HCT116 (cell line): ENCODE data around the gene SUPT3H. TPM values are rescaled to one million over a fixed set of nuclear protein-coding genes. Genes with fewer than 3 reads are reported as not detected.

Experiments used
- ATAC-seq: fragments of 200-7000 bp; cut with Tn5 transposase; 2 replicates; pipeline ENCODE4 v1.9.1; 2020; ENCODE audit warnings: mild to moderate bottlenecking, moderate library complexity
- BruUV-seq: library from RNA; stranded (reverse); fragments of 400-500 nt; replicated peaks from 2 replicates; lab custom pipeline; 2021; lab: Mats Ljungman, UMichigan
- CTCF ChIA-PET: fragments of 300-600 bp; sonication (Branson Sonifier 250); formaldehyde crosslinking; loops from one replicate; lab custom pipeline; 2021; ENCODE audit warnings: antibody characterized with exemption; lab: Charles Lee
- POLR2A ChIA-PET: fragments of 300-600, 350-600 bp; sonication (Branson Sonifier 250); formaldehyde crosslinking; loops from one replicate; lab custom pipeline; 2021; ENCODE audit warnings: antibody characterized with exemption; lab: Charles Lee
- RAD21 ChIA-PET, 2 experiments: fragments of 300-600 bp; sonication (Branson Sonifier 250); formaldehyde crosslinking; loops; one replicate each; lab custom pipeline; 2023; ENCODE audit warnings: low total read pairs in 2 of 2; ENCODE audit not compliant: uncharacterized antibody in 2 of 2, unreplicated experiment in 2 of 2, low non-redundant PET in 1 of 2; lab: Charles Lee
- DNase-seq: peaks from one replicate; pipeline ENCODE4 v3.0.0-alpha.2; 2010; ENCODE audit warnings: low read depth, low spot score
- H2AFZ ChIP-seq: fragments of 200-600 bp; shearing (Covaris generic), sonication (generic); 2 replicates; pipeline ENCODE4 v1.6.1; 2017; ENCODE audit warnings: low read depth, mixed run types, mixed read lengths, antibody characterized with exemption, low read length; ENCODE audit not compliant: poor library complexity, severe bottlenecking
- H3K27ac ChIP-seq: 2 replicates; pipeline ENCODE4 v1.5.1; 2012; ENCODE audit warnings: low read depth, low read length
- H3K27me3 ChIP-seq: fragments of 200-600 bp; sonication (generic); 2 replicates; pipeline ENCODE4 v1.6.1; 2016; ENCODE audit warnings: mixed run types, low read length, mixed read lengths; ENCODE audit not compliant: insufficient read depth
- H3K36me3 ChIP-seq, 2 experiments: fragments of 200-500 bp in 1 of 2; fragments of 200-600 bp in 1 of 2; sonication (Bioruptor generic) in 1 of 2; sonication (generic) in 1 of 2; 2 replicates each; pipeline versions ENCODE4 v1.5.1 to v1.6.1; 2014 to 2016; ENCODE audit warnings: low read length in 2 of 2, inconsistent platforms in 1 of 2, mixed read lengths in 1 of 2, mixed run types in 1 of 2; ENCODE audit not compliant: insufficient read depth in 2 of 2, control insufficient read depth in 1 of 2
- H3K4me1 ChIP-seq, 2 experiments: fragments of 200-600 bp in 1 of 2; sonication (generic) in 1 of 2; 2 replicates each; pipeline versions ENCODE4 v1.5.1 to v1.6.1; 2012 to 2017; ENCODE audit warnings: low read length in 2 of 2, inconsistent platforms in 1 of 2, mild to moderate bottlenecking in 1 of 2, mixed read lengths in 1 of 2, mixed run types in 1 of 2, moderate library complexity in 1 of 2; ENCODE audit not compliant: insufficient read depth in 2 of 2, control insufficient read depth in 1 of 2
- H3K4me2 ChIP-seq: fragments of 200-600 bp; sonication (generic); 2 replicates; pipeline ENCODE4 v1.6.1; 2017; ENCODE audit warnings: mixed run types, low read length, mixed read lengths
- H3K4me3 ChIP-seq, 2 experiments: fragments of 200-600 bp in 1 of 2; sonication (generic) in 1 of 2; replicated peaks in 1 of 2; 2 replicates each; pipeline ENCODE4 v1.5.1; 2011 to 2016; ENCODE audit warnings: low read length in 2 of 2, control low read depth in 1 of 2, low read depth in 1 of 2, mild to moderate bottlenecking in 1 of 2, mixed read lengths in 1 of 2, mixed run types in 1 of 2
- H3K79me2 ChIP-seq: fragments of 200-600 bp; sonication (generic); 2 replicates; pipeline ENCODE4 v1.6.1; 2017; ENCODE audit warnings: mild to moderate bottlenecking, mixed run types, low read length, moderate library complexity, mixed read lengths; ENCODE audit not compliant: insufficient read depth
- H3K9ac ChIP-seq: fragments of 200-600 bp; sonication (generic); 2 replicates; pipeline ENCODE4 v1.6.1; 2016; ENCODE audit warnings: low read length, mixed read lengths
- H3K9me2 ChIP-seq: fragments of 200-600 bp; sonication (generic), shearing (Covaris generic); 2 replicates; pipeline ENCODE4 v1.6.1; 2017; ENCODE audit warnings: mixed run types, mild to moderate bottlenecking, moderate library complexity; ENCODE audit not compliant: insufficient read depth
- H3K9me3 ChIP-seq, 2 experiments: fragments of 200-500 bp in 1 of 2; fragments of 200-600 bp in 1 of 2; sonication (Bioruptor generic) in 1 of 2; sonication (generic) in 1 of 2; 2 replicates each; pipeline ENCODE4 v1.6.1; 2014 to 2017; ENCODE audit warnings: low read length in 2 of 2, mixed read lengths in 2 of 2, inconsistent platforms in 1 of 2, low read depth in 1 of 2, mild to moderate bottlenecking in 1 of 2, mixed run types in 1 of 2, moderate library complexity in 1 of 2; ENCODE audit not compliant: control insufficient read depth in 1 of 2, insufficient read depth in 1 of 2
- H4K20me1 ChIP-seq: fragments of 200-600 bp; sonication (generic), shearing (Covaris generic); 2 replicates; pipeline ENCODE4 v1.6.1; 2017; ENCODE audit warnings: mixed run types, mild to moderate bottlenecking, moderate library complexity; ENCODE audit not compliant: insufficient read depth
- ATF3 ChIP-seq: IDR thresholded peaks from 2 replicates; pipeline ENCODE4 v1.6.1; 2012
- CEBPB ChIP-seq: IDR thresholded peaks from 2 replicates; pipeline ENCODE4 v1.6.1; 2012; ENCODE audit warnings: low read depth
- CTCF ChIP-seq, 3 experiments: fragments of 200-600 bp in 1 of 3; sonication (generic) in 1 of 3; IDR thresholded peaks in 2 of 3; conservative IDR thresholded peaks in 1 of 3; 2 replicates each; pipeline ENCODE4 v1.5.1; 2012 to 2017; ENCODE audit warnings: low read depth in 2 of 3, low read length in 2 of 3, antibody characterized with exemption in 1 of 3, borderline replicate concordance in 1 of 3, control low read depth in 1 of 3, mild to moderate bottlenecking in 1 of 3, mixed read lengths in 1 of 3, mixed run types in 1 of 3, moderate library complexity in 1 of 3; ENCODE audit not compliant: insufficient read depth in 1 of 3
- ELF1 ChIP-seq: IDR thresholded peaks from 2 replicates; pipeline ENCODE4 v1.6.1; 2012; ENCODE audit warnings: low read depth, borderline replicate concordance
- EZH2 ChIP-seq: fragments of 200-600 bp; sonication (generic); IDR thresholded peaks from 2 replicates; pipeline ENCODE4 v1.6.1; 2017; ENCODE audit warnings: antibody characterized with exemption, mixed run types
- EZH2phosphoT487 ChIP-seq: fragments of 200-600 bp; IDR thresholded peaks from 2 replicates; pipeline ENCODE4 v1.6.1; 2018; ENCODE audit warnings: antibody characterized with exemption, borderline replicate concordance
- JUND ChIP-seq: IDR thresholded peaks from 2 replicates; pipeline ENCODE4 v1.6.1; 2012
- MAX ChIP-seq: IDR thresholded peaks from 2 replicates; pipeline ENCODE4 v1.6.1; 2012
- POLR2AphosphoS5 ChIP-seq: IDR thresholded peaks from 2 replicates; pipeline ENCODE4 v1.6.1; 2011; ENCODE audit warnings: mild to moderate bottlenecking, low read depth, low read length, moderate library complexity
- REST ChIP-seq: IDR thresholded peaks from 2 replicates; pipeline ENCODE4 v1.6.1; 2012; ENCODE audit warnings: low read depth
- SIN3A ChIP-seq: IDR thresholded peaks from 2 replicates; pipeline ENCODE4 v1.6.1; 2012; ENCODE audit warnings: low read depth
- SP1 ChIP-seq: IDR thresholded peaks from 2 replicates; pipeline ENCODE4 v1.6.1; 2012; ENCODE audit warnings: low read depth
- SRF ChIP-seq: IDR thresholded peaks from 2 replicates; pipeline ENCODE4 v1.6.1; 2012; ENCODE audit warnings: low read depth
- TCF7L2 ChIP-seq: IDR thresholded peaks from 2 replicates; pipeline ENCODE4 v1.7.0; 2011; ENCODE audit warnings: borderline replicate concordance, inconsistent platforms; ENCODE audit not compliant: insufficient read depth, insufficient read length; ENCODE audit errors: extremely low read depth
- YY1 ChIP-seq: IDR thresholded peaks from 2 replicates; pipeline ENCODE4 v1.6.1; 2011; ENCODE audit warnings: low read length, low read depth, moderate library complexity, mild to moderate bottlenecking; ENCODE audit not compliant: insufficient replicate concordance; ENCODE audit errors: extremely low read depth
- intact Hi-C: fragments of 100-400 bp; cut with micrococcal nuclease; formaldehyde crosslinking; loops from 2 replicates; pipeline ENCODE4 v1.10.0; 2022
- total RNA-seq: library from RNA; stranded (reverse); gene quantifications from one replicate; pipeline ENCODE4 v1.2.1, GENCODE V29; 2021; ENCODE audit not compliant: unreplicated experiment

The SUPT3H gene
- total RNA-seq, 1 experiment from 2014 or later = 7.4 TPM

GRCh38 chr6:44974511-44974910 is 403.2 kb downstream of the SUPT3H start:
- CTCF ChIA-PET = no interaction called here
- Histone ChIP-seq H3K4me1 (no peaks in the 10 kb centered on the region), H3K9me3 (no peaks in the 10 kb centered on the region), H3K27me3 (no peaks in the 10 kb centered on the region), H3K4me2 (no peak overlapping the region), H3K36me3 (no peaks in the 10 kb centered on the region), H3K9me2 (no peaks in the 10 kb centered on the region), H4K20me1 (no peaks in the 10 kb centered on the region), H3K4me3 (no peak overlapping the region), H3K9ac (no peak overlapping the region), H3K79me2 (no peaks in the 10 kb centered on the region), H2AFZ (no peak overlapping the region), H3K27ac (no peak overlapping the region)
- POLR2A ChIA-PET = no interaction called here
- no TSS peak for BruUV-seq
- TF ChIP-seq CTCF (IDR thresholded peaks at IDR 0.05 in 2 of 3, conservative IDR thresholded peaks at IDR 0.05 in 1 of 3; ENCODE audit: borderline replicate concordance in 1 of 3, insufficient read depth in 1 of 3, low read depth in 2 of 3, low read length in 2 of 3) (no peak), EZH2phosphoT487 (no peak), ATF3 (no peak), ELF1 (no peak), SP1 (no peak), POLR2AphosphoS5 (no peak), SIN3A (no peak), SRF (no peak), MAX (no peak), EZH2 (no peak), YY1 (no peak), JUND (no peak), REST (no peak), CEBPB (no peak), TCF7L2 (no peak)
- DNase-seq (no peak), ATAC-seq (no peak)
- intact Hi-C loops = no loop called here
- RAD21 ChIA-PET = no interaction called here
